ENCODE results near the gene BAIAP2L2. TPM values are rescaled to one million over a fixed set of nuclear protein-coding genes. Genes with fewer than 3 reads are reported as not detected.

The BAIAP2L2 gene
- total RNA-seq, 1 donor, result 3.0 TPM

GRCh38 chr22:38065539-38065938, 44.9 kb downstream of the BAIAP2L2 start:
- no peak for DNase-seq (ENCODE audit: low read depth)
- TF ChIP-seq CTCF (IDR thresholded peaks at IDR 0.05; ENCODE audit: insufficient read depth, low read depth, low read length), result no peak

GRCh38 chr22:38062791-38063190, 47.7 kb downstream of the BAIAP2L2 start:
- no peak for DNase-seq (ENCODE audit: low read depth)
- TF ChIP-seq CTCF (IDR thresholded peaks at IDR 0.05; ENCODE audit: insufficient read depth, low read depth, low read length), result no peak
- no peak overlapping the region for H3K4me3 ChIP-seq (ENCODE audit: low read depth, low read length)

More at GRCh38 chr22:38065539-38065938, 44.9 kb downstream of the BAIAP2L2 start:
- H3K4me3 ChIP-seq (ENCODE audit: low read depth, low read length), result no peak overlapping the region

- peak within 1 kb of the TSS; percentile 63 for H3K4me3 ChIP-seq (ENCODE audit: low read depth, low read length)
- DNase-seq (ENCODE audit: low read depth), result peak; percentile 88
- no peak for TF ChIP-seq CTCF (IDR thresholded peaks at IDR 0.05; ENCODE audit: insufficient read depth, low read depth, low read length)
Observed at GRCh38 chr22:38056969-38057891, 53.3 kb downstream of the BAIAP2L2 start, which contains the start of gene PICK1. TSS of gene PICK1 (plus strand) at chr22:38057404. CDS start at chr22:38057810, 406 bp downstream.

- DNase-seq (ENCODE audit: low read depth), result peak; percentile 68
- H3K4me3 ChIP-seq (ENCODE audit: low read depth, low read length), result no peak overlapping the region
- peak; percentile 75 for TF ChIP-seq CTCF (IDR thresholded peaks at IDR 0.05; ENCODE audit: insufficient read depth, low read depth, low read length)
Observed at GRCh38 chr22:38051900-38052862, 58.3 kb downstream of the BAIAP2L2 start.

- no peak for TF ChIP-seq CTCF (IDR thresholded peaks at IDR 0.05; ENCODE audit: insufficient read depth, low read depth, low read length)
- no peak overlapping the region for H3K4me3 ChIP-seq (ENCODE audit: low read depth, low read length)
- DNase-seq (ENCODE audit: low read depth), result no peak
Observed at GRCh38 chr22:38051261-38051660, 59.2 kb downstream of the BAIAP2L2 start.

GRCh38 chr22:38050720-38051119, 59.8 kb downstream of the BAIAP2L2 start:
- DNase-seq (ENCODE audit: low read depth), result no peak
- no peak overlapping the region for H3K4me3 ChIP-seq (ENCODE audit: low read depth, low read length)
- TF ChIP-seq CTCF (IDR thresholded peaks at IDR 0.05; ENCODE audit: insufficient read depth, low read depth, low read length), result no peak

Measured in fibroblast of villous mesenchyme (primary cell).